HUDEP-2 (cell line): ENCODE results near the gene HADHA.
A peak's percentile ranks its signal among the peaks of the same experiment; 100 is the strongest.
"Not testable (repeated sequence)": the region's sequence is repeated elsewhere in the genome, so short reads cannot be mapped to it uniquely, and the experiment has no call there.

ENCODE experiments used
- DNase-seq, 76 experiments: peaks; one replicate each; lab custom pipeline; 2025; ENCODE audit not compliant: unreplicated experiment in 76 of 76; lab: John Stamatoyannopoulos, UW

Gene HADHA

DNA sequence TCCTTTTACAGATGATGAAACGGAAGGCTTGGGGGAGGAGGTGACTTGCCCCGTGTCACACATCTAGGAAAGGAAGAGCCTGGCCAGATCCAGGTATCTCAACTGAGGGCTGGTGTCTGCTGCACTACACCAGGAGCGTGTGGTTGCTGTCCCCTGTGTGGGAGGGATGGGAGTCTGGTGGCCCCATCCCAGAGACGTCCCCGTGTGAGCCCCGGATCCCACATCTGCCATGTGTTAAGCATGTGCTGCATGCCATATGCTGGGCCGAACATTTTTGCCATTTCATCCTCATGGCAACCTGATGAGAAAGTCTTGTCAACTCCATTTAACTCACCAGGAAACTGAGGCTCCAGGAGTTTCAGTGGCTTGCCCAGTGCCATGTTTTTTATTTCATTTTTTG, 67.3 kb downstream of the HADHA start:
- DNase-seq, result no peak

DNA sequence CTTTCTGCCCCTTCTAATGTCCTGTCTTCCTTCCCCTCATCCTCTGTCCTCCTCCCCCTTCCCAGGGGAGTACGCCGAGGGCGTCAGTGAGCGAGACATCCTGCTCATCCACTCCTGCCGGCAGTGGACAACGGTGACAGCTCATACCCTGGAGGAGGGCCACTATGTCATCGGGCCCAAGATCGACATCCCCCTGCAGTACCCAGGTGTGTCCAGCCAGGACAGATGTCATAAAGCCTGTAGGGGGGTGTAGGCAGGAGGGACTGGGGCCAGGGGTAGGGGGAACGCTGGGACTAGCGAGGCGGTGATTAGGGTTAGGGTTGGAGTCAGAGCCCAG, 68.2 kb downstream of the HADHA start:
- DNase-seq, result no peak

DNA sequence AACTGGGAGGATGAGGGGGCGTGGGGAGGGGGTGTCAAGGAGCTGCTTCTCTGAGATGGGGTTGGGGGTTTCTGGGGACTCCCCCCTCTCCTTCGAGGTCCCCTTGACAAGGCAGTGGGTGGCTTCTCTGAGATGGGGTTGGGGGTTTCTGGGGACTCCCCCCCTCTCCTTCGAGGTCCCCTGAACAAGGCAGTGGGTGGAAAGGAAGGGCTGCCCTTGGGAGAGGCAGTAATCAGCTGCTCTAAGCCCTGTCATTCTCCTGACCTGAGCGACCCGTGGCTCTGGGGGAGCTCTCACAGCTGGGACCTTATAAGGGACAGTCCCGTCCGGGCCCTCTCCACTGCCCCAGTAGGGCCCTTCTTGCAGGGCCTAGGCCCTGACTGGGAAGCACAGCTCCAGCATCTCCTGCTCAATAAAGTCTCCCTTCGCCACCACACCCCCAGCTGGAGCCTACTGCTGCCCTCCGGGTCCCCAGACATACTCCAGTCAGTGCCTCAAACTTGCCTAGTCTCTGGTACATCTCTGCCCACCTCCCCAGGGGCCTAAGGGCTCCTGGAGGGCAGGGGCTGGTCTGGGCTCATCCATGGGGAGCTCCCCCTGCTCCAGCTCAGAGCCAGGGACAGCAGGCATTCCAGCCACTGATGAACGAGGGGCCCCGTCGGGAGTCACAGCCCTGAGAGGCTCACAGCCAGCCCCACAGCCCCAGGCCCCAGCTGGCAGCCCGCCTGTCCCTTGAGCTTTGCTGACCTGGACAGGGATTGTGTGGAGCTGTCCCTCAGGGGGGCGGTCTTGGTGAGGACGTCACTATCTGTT, 68.8 kb downstream of the HADHA start:
- DNase-seq, result no peak

DNA sequence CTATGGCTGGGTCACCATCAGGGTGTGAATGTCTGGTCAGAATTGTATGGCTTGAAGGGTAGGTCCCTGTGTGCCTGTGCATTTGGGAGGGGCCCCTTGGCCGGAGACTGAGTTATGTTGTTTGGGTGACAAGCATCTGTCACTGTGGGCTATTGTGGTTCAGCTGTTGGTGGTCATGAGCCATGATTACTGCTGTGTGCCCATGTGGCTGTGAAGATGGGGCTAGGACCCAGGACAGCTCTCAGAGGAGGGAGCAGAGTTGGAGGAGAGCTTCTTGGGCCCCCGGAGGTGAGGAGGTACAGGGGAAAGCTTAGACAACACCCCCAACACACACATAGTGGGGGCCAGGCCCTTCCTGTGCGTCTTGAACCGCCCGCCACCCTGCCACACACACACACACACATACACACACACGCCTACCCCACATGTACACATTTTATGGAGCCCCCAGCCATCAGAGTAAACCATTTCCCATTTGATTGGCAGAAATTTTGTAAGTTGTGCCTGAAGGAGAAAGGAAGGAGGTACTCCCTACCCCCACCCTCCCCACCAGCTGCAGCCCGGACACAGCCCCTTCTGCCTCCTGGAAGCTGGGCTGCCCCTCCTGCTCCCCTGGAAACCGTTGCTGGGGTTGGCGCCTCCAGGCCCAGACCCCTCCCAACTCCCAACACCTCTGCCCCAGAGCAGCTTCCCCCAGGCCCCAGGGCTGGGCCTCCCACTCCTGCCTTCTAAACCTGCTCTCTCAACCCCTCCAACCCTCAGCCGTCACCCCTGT, 69.6 kb downstream of the HADHA start:
- DNase-seq, result peak in 2 of 76 experiments; percentile 13 to 29

DNA sequence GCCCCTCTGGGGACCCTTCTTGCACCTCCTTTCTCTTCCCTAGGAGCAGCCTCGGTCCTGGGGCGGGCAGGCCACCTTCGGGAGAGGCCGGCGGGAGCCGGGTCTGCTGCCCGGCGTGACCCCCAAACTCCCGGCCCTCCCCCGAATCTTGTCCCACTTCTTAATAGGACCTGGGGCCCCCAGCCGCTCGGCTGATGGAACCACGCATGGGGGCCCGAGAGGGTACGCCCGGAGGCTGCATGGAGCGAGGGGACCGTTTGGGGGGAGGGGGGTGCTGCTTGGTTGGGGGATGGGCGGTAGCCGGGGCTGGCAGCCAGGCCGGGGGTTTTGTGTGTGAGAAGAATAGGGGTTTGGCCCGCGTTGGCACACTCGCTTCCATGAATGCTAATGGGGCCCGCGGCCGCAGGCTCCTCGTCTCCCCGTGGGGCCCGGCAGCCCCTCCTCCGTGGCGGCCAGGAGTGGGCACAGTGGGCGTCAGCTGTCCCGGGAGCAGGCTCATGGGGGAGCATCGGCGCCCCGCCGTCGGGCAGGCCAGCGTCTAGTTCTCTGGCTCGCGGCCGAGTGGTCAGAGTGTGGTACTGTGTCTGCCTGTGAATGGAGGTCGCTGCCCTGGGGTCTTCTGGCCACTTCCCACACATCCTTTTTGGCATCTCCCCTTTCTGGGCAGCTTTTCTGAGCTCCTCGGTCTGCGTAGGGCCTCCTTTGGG, 70.5 kb downstream of the HADHA start:
- DNase-seq, result no peak

DNA sequence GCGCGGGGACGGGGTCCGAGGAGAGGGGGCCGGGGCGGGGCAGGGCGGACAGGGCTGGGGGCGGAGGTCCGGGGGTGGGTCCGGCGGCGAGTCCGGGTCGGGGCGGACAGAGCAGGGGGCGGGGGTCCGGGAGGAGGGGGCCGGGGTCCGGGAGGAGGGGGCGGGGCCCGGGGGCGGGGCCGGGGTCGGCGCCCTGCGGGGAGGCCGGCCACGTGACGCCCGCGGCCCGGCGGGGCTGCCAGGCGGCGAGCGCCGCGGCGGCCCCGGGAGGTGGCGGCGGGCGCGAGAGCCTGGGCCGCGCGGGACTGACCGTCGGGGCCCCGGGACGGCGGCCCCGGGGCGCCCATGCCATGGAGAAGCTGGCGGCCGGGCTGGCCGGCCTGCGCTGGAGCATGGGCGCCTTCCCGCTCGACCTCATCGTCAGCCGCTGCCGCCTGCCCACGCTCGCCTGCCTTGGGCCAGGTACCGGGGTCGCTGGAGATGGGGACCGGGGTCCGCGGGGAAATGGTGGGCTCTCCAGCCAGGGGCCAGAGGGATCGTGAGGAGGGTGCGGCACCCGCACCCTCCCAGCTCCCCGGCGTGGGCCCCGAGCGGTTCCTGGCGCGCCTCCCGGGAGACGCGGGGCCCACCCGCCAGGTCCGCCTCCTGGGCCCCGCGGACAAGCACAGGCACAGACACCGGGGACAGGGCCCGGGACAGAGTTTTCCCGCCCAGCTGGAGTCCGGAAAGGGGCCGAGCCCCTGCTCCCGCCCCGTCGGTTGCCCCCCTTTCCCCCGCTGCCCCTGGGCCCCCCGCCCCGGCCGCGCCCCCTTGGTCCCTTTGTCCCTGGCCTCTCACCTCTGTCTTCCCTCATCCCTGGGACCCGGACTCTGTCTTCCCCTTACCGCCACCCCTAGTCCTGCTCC, 71.3 kb downstream of the HADHA start, which contains the start of gene GAREM2:
GAREM2 (plus strand) TSS at position 218 of the 905 bp plus-strand sequence; CDS start at position 351, 133 bp downstream.
- no peak for DNase-seq

DNA sequence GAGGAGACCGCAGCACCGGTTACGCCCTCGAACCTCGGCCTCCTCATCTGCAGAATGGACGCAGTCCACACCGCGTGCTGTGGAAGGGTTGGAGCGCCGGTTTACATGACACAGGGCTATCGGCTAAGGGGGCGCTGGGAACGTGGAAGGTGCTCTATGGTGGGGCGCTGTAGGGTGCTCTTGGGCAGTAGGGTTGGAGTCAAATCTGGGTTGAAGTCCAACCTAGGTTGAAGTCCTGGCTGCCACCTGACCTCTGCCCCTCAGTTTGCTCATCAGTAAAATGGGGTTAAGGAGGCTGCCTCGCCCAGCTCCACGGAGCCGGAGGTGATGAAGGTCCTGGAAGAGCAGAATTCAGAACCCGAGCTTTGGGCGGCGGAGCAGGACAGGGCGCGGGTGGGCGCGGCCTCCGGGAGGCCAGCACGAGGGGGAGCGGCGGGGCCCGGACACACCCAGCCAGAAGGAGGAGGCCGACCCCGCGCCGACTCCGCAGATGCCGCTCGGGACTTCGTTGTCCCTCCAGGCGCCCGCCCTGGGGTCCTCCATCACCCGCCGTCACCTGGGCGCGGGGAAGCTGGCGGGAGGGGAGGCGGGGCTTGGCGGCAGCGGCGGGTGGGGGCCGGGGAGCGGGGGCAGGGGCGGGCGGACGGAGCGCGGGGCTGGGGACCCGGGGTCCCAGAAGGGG, 72.1 kb downstream of the HADHA start:
- DNase-seq, result peak in 8 of 76 experiments; percentile 9 to 34 (median 15)

DNA sequence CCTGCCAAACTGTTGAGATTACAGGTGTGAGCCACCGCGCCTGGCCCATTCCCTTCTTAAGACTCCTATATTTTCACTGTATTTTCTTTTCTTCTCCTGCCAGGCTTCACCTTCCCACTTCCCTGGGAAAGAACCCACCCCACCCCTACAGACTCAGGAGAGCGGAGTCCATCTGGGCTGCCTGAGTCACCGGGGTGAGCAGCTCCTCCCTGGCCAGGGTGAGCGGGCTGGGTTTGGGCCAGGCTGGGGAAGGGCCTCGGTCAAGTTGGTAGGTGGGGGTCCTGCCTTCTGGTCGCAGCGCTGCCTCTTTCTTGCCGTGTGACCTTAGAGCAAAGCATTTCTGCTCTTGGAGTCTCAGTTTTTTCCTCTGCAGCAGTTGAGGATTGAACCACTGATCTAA, 73.6 kb downstream of the HADHA start:
- no peak for DNase-seq

DNA sequence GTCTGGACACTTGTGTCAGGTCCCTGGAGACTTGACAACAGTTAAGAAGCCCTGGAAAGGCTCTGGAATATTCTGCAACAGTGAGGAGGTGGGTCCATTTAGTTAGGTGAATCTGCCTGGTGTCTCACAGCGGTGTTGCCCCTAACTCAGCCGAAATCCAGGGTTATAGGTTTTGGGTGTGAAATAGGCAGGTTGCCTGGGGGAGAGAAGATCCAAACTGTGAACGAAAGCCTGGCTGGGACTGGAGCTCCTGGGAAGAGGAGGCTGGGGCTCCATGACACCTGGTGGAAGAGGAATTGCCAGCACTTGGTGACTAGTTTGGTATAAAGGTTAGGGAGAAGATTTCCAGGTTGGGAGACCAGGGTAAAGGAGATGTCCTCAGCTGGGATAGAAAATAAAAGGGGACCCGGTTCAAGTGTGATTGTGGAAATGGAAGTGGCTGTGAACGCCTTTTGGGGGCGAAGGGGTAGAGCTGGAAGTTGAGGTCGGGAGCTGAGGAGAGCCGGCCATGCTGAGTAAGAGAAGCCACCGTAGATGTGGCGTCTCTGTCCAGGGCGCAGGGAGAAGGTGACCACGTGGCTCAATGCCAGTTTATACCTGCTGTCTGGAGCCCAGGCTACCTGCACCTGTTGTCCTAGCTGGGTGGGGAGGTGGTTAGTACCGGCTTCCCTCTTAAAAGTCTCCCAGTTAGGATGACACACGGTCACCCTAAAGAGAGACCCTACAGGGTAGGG, 74.6 kb downstream of the HADHA start:
- no peak for DNase-seq

DNA sequence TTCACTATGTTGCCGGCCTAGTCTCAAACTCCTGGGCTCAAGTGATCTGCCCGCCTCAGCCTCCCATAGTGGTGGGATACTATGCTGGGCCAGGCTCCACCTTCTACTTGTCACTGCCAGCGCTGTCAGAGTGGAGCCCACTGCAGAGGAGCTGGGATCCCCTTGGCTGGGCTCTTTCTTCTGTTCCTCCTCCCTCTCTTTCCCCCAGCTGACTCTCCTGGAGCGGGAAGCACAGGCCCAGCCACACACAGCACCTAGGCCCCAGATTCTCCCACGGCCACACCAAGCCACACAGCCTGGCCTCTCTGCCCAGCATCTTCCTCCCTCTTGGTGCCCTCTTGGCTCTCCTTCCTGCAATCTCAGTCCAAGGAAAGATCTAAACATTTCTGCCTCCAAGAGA, 75.2 kb downstream of the HADHA start:
- no peak for DNase-seq

DNA sequence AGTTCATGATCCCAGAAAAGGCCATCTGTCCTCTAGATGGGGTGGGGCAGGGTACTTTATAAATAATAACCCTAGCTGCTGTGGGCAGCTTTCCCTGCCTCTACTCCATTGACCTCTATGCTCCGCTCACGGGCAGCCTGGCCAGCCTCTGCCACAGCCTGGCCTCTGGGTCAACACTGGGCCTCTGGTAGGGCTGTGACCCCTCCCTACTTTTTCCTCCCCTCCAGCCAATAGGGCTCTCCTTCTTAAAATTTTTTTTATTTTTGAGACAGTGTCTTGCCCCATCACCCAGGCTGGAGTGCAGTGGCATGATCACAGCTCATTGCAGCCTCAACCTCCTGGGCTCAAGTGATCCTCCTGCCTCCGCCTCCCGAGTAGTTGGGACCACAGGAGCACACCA, 75.6 kb downstream of the HADHA start:
- no peak for DNase-seq

DNA sequence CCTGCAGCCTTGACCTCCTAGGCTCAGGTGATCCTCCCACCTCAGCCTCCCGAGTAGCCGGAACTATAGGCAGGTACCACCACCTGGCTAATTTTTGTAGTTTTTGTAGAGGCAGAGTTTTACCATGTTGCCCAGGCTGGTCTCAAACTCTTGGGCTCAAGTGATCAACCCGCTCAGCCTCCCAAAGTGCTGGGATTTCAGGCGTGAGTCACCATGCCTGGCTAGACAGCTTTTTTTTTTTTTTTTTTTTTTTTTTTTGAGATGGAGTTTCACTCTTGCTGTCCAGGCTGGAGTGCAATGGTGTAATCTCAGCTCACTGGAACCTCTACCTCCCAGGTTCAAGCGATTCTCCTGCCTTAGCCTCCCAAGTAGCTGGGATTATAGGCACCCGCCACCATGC, 77.9 kb downstream of the HADHA start:
- DNase-seq, result not testable (repeated sequence)

DNA sequence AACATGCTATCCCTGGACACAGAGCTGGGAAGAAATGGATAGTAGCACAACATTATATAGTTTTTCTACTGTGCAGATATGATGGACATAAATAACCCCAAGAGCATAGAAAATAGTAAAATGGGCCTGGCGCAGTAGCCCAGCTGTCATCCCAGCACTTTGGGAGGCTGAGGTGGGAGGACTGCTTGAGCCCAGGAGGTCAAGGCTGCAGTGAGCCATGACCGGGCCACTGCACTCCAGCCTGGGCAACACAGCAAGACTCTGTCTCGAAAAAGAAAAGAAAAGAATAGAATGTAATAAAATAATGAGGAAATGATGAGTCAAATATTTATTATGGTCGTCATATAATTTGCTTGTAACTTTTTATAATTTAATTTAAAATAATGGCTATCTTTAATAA, 79.0 kb downstream of the HADHA start:
- DNase-seq, result no peak

DNA sequence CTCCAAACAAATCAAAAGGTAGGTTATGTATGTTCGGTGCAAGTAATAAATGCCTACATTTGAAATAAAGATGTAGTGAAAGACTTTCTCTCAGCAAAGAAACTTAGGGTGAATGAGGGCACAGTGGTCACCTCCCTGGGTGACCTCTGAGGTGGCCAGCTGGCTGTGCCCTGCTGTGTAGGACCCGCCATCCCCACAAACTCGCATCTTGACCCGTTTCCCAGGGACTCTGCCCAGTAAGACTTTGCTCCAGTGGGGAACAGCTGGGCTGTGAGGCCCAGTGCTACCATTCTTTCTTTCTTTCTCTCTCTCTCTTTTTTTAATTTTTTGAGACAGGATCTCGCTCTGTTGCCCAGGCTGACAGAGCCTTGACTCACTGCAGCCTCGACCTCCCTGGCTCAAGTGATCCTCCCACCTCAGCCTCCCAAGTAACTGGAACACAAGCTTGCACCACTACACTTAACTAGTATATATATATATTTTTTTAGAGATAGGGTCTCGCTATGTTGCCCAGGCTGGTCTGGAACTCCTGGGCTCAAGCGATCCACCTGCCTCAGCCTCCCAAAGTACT, 79.7 kb downstream of the HADHA start:
- no peak for DNase-seq

DNA sequence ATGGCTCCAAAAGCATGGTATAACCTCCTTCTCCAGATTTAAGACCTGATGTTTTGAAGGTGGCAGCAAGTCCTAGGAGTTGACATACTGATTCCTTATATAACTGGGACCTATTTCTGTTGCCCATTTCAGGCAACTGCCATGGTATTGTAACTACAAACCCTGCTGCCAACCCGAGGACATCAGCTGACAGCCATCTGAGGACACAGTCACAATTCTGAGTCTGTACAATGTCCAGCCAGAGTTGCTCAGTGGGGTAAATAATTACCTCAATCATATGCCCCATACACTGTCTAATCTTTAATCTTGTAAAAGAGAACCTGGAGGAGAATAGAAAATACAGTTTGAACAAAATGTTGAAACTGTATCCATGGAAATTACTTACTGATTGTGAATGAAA, 80.2 kb downstream of the HADHA start:
- no peak for DNase-seq

DNA sequence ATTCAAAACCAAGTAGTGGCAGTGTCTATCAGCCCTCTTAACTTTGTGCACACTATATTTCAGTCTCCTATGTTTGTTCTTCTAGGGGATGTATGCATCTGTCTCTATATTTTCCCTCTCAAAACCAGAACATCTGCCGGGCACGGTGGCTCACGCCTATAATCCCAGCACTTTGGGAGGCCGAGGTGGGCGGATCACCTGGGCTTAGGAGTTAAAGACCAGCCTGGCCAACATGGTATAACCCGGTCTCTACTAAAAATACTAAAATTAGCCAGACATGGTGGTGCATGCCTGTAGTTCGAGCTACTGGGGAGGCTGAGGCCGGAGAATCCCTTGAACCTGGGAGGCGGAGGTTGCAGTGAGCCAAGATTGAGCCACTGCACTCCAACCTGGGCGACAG, 81.5 kb downstream of the HADHA start:
- no peak for DNase-seq

DNA sequence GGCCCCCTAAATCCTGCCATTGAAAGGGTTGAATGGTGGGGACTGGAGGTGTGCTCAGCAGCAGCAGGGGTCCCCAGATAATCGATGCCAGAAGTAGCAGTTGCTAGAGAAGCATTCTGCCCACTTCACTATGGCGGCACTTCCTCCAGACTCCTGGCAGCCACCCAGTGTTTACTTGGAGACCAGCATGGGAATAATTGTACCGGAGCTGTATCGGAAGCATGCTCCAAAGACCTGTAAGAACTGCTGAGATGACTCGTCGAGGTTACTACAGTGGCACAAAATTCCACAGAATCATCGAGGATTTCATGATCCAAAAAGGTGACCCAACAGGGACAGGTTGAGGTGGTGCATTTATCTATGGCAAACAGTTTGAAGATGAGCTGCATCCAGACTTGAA, 82.5 kb downstream of the HADHA start:
- DNase-seq, result no peak

DNA sequence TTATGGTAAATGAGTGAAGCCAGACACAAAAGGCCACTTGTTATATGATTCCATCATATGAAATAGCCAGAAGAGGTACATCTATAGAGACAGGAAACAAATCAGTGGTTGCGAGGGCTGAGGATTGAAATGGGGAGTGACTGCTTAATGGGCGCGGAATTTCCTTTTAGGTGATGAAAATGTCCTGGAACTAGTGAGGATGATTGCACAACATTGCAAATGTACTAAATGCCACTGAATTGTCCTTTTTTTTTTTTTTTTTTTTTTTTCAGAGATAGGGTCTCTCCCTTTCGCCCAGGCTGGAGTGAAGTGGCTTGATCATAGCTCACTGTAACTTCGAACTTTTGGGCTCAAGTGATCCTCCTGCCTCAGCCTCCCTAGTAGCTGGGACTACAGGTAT, 86.9 kb downstream of the HADHA start:
- DNase-seq, result no peak

DNA sequence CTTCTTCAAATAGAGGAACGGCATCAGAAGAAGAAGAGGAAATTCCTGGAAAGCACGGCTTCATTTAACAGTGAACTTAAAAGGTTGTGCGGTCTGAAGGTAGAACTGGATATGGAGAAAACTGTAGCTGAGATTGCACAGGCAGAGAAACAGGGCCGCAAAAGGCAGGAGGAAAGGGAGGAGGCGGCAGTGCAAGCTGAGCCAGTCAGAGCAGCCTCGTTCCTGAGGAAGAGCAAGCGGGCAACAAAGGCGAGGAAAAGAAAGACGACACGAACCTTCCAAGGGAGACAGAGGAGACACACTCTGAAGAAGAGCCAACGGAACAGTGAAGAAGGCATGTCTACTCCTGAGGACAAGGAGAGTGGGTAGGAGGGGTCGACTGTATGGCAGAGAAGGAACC, 94.2 kb downstream of the HADHA start:
- DNase-seq, result no peak
